ENCODE data around the gene SPTSSB.

DNA sequence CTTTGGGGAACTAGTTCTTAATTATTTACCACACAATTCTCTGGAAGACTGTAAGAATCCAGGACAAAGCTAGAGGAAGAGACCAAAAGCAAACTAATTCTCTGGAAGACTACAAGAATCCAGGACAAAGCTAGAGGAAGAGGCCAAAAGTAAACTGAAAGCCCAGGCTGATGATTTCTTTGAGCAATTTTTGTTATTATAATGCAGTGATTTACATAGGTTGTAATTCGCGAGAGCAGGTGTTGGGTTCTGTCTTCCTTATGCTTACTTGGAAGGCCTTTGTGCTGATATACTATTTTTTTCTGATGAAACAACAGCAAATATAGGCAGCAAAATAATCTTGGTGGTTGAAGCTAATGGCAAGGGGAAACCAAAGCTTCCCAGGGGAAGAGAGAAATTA, 5.2 kb downstream of the SPTSSB start:
- TF ChIP-seq, protein P1, sequence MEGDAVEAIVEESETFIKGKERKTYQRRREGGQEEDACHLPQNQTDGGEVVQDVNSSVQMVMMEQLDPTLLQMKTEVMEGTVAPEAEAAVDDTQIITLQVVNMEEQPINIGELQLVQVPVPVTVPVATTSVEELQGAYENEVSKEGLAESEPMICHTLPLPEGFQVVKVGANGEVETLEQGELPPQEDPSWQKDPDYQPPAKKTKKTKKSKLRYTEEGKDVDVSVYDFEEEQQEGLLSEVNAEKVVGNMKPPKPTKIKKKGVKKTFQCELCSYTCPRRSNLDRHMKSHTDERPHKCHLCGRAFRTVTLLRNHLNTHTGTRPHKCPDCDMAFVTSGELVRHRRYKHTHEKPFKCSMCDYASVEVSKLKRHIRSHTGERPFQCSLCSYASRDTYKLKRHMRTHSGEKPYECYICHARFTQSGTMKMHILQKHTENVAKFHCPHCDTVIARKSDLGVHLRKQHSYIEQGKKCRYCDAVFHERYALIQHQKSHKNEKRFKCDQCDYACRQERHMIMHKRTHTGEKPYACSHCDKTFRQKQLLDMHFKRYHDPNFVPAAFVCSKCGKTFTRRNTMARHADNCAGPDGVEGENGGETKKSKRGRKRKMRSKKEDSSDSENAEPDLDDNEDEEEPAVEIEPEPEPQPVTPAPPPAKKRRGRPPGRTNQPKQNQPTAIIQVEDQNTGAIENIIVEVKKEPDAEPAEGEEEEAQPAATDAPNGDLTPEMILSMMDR (IDR thresholded peaks at IDR 0.05): no peak
- no peak for TF ChIP-seq POLR2A (IDR thresholded peaks at IDR 0.05)
- TF ChIP-seq EP300 (IDR thresholded peaks at IDR 0.05): no peak
